NCI-H446 (cell line): ENCODE measurements around the gene RASSF3.
A peak's percentile ranks its signal among the peaks of the same experiment; 100 is the strongest.
"Not testable (repeated sequence)": the region's sequence is repeated elsewhere in the genome, so short reads cannot be mapped to it uniquely, and the experiment has no call there.

Source experiments
- DNase-seq, 2 experiments: peaks; one replicate each; lab custom pipeline; 2025; lab: John Stamatoyannopoulos, UW

RASSF3 gene

GRCh38 chr12:64670019-64670418 lies 59.7 kb downstream of the RASSF3 start:
- DNase-seq = no peak

GRCh38 chr12:64670919-64671639 lies 60.8 kb downstream of the RASSF3 start:
- no peak for DNase-seq

- DNase-seq = no peak
Measured at GRCh38 chr12:64671681-64672080, 61.4 kb downstream of the RASSF3 start.

GRCh38 chr12:64672925-64673409 lies 62.7 kb downstream of the RASSF3 start:
- peak in 1 of 2 experiments; percentile 43 for DNase-seq

- peak; percentile 51 to 71 for DNase-seq
Measured at GRCh38 chr12:64673490-64674169, 63.3 kb downstream of the RASSF3 start.

- DNase-seq = no peak
Measured at GRCh38 chr12:64674367-64674922, 64.2 kb downstream of the RASSF3 start.

GRCh38 chr12:64675795-64676194 lies 65.5 kb downstream of the RASSF3 start:
- peak in 1 of 2 experiments; percentile 12 for DNase-seq

GRCh38 chr12:64678248-64678647 lies 68.0 kb downstream of the RASSF3 start:
- DNase-seq = no peak

GRCh38 chr12:64678835-64679234 lies 68.5 kb downstream of the RASSF3 start:
- DNase-seq = no peak

GRCh38 chr12:64679487-64680001 lies 69.2 kb downstream of the RASSF3 start:
- peak; percentile 80 to 81 for DNase-seq

- no peak for DNase-seq
Measured at GRCh38 chr12:64680235-64680634, 69.9 kb downstream of the RASSF3 start.

- no peak for DNase-seq
Measured at GRCh38 chr12:64681200-64682052, 71.1 kb downstream of the RASSF3 start.

GRCh38 chr12:64682572-64683277 lies 72.4 kb downstream of the RASSF3 start:
- peak; percentile 76 to 78 for DNase-seq

GRCh38 chr12:64683816-64684543 lies 73.7 kb downstream of the RASSF3 start:
- no peak for DNase-seq

GRCh38 chr12:64685050-64685449 lies 74.8 kb downstream of the RASSF3 start:
- no peak for DNase-seq

- no peak for DNase-seq
Measured at GRCh38 chr12:64685605-64686004, 75.3 kb downstream of the RASSF3 start.

GRCh38 chr12:64687816-64688215 lies 77.5 kb downstream of the RASSF3 start:
- no peak for DNase-seq

GRCh38 chr12:64688219-64688618 lies 77.9 kb downstream of the RASSF3 start:
- DNase-seq = no peak

- no peak for DNase-seq
Measured at GRCh38 chr12:64688715-64689114, 78.4 kb downstream of the RASSF3 start.

GRCh38 chr12:64690236-64690635 lies 79.9 kb downstream of the RASSF3 start:
- not testable (repeated sequence) for DNase-seq
